Karpas-422 (cell line): ENCODE data around the gene CPN2. TPM values are rescaled to one million over a fixed set of nuclear protein-coding genes. Genes with fewer than 3 reads are reported as not detected.

Experiments
- DNase-seq: peaks from one replicate; pipeline ENCODE4 v3.0.0-alpha.2; 2015
- H2AFZ ChIP-seq: fragments of 200-600 bp; sonication (generic); 2 replicates; pipeline ENCODE4 v1.6.1; 2014; ENCODE audit warnings: antibody characterized with exemption, low read length, mixed read lengths
- H3K27ac ChIP-seq: fragments of 200-600 bp; sonication (generic); 2 replicates; pipeline ENCODE4 v1.5.1; 2014; ENCODE audit warnings: mild to moderate bottlenecking, low read length, moderate library complexity
- H3K27me3 ChIP-seq: fragments of 200-600 bp; sonication (generic); 2 replicates; pipeline ENCODE4 v1.6.1; 2014; ENCODE audit warnings: low read length, mixed read lengths
- H3K36me3 ChIP-seq: fragments of 200-600 bp; sonication (generic); 2 replicates; pipeline ENCODE4 v1.6.1; 2014; ENCODE audit warnings: low read length, mixed read lengths; ENCODE audit not compliant: insufficient read depth
- H3K4me1 ChIP-seq: fragments of 200-600 bp; sonication (generic); 2 replicates; pipeline ENCODE4 v1.6.1; 2014; ENCODE audit warnings: mild to moderate bottlenecking, low read length, mixed read lengths
- H3K4me2 ChIP-seq: fragments of 200-600 bp; sonication (generic); 2 replicates; pipeline ENCODE4 v1.6.1; 2014; ENCODE audit warnings: low read length, low read depth, mild to moderate bottlenecking; ENCODE audit not compliant: poor library complexity, severe bottlenecking
- H3K4me3 ChIP-seq: fragments of 200-600 bp; sonication (generic); 2 replicates; pipeline ENCODE4 v1.5.1; 2014; ENCODE audit warnings: mild to moderate bottlenecking, antibody characterized with exemption, low read length, mixed read lengths
- H3K79me2 ChIP-seq: fragments of 200-600 bp; sonication (generic); 2 replicates; pipeline ENCODE4 v1.6.1; 2014; ENCODE audit warnings: mild to moderate bottlenecking, low read length, mixed read lengths
- H3K9ac ChIP-seq: fragments of 200-600 bp; sonication (generic); 2 replicates; pipeline ENCODE4 v1.6.0; 2014; ENCODE audit warnings: low read length
- H3K9me2 ChIP-seq: fragments of 200-600 bp; sonication (generic), shearing (Covaris generic); replicated peaks from 2 replicates; pipeline ENCODE4 v1.6.0; 2014; ENCODE audit warnings: mild to moderate bottlenecking, low read length, moderate library complexity; ENCODE audit not compliant: insufficient read depth
- H3K9me3 ChIP-seq: fragments of 300-700, 200-600 bp; sonication (generic); 2 replicates; pipeline ENCODE4 v1.6.1; 2014; ENCODE audit warnings: low read length, mixed read lengths
- H4K20me1 ChIP-seq: fragments of 200-600 bp; sonication (generic); 2 replicates; pipeline ENCODE4 v1.6.1; 2014; ENCODE audit warnings: mild to moderate bottlenecking, antibody characterized with exemption, low read length, low read depth; ENCODE audit not compliant: insufficient read depth
- total RNA-seq: library from RNA; depleted of rRNA; stranded (reverse); fragments of >200 nt; shearing (Covaris generic); gene quantifications from 2 replicates; pipeline ENCODE4 v1.2.3, GENCODE V29; 2014; ENCODE audit warnings: low replicate concordance

Gene CPN2
- total RNA-seq, 1 experiment from 2014 or later, result not detected

DNA sequence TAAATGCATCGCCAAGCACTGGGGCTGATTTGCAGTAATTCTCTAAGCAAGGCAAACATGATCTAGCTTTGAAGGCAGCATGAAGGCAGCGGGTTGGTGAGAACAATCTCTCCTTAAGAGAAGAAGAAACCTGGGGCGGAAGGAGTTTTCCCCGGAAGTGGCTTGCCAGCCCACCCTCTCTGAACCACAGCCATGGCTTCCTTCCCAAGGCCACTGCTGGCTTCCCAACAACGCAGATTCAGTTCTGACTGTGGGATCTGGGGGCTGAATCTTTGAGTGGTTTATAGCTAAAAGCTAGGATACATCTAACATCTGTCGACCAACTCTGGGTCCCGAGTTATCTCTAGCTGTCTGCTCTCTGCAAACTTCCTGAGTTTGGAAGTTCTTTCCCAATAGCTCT lies 4.3 kb upstream of the CPN2 start:
- no peaks in the 10 kb centered on the region for H3K9me2 ChIP-seq
- no peaks in the 10 kb centered on the region for H3K79me2 ChIP-seq
- H3K36me3 ChIP-seq, result no peaks in the 10 kb centered on the region
- H3K9ac ChIP-seq, result no peak overlapping the region
- no peak for DNase-seq
- no peak overlapping the region for H2AFZ ChIP-seq
- no peak overlapping the region for H3K4me2 ChIP-seq
- no peak overlapping the region for H3K4me3 ChIP-seq
- H4K20me1 ChIP-seq, result no peaks in the 10 kb centered on the region
- H3K9me3 ChIP-seq, result no peaks in the 10 kb centered on the region
- H3K4me1 ChIP-seq, result no peaks in the 10 kb centered on the region
- H3K27me3 ChIP-seq, result no peaks in the 10 kb centered on the region
- no peak overlapping the region for H3K27ac ChIP-seq

GRCh38 chr3:194354315-194354714 lies 3.2 kb upstream of the CPN2 start:
- H3K27ac ChIP-seq, result no peak overlapping the region
- no peak overlapping the region for H2AFZ ChIP-seq
- H4K20me1 ChIP-seq, result no peaks in the 10 kb centered on the region
- H3K79me2 ChIP-seq, result no peaks in the 10 kb centered on the region
- no peaks in the 10 kb centered on the region for H3K9me3 ChIP-seq
- H3K4me3 ChIP-seq, result no peak overlapping the region
- H3K27me3 ChIP-seq, result no peaks in the 10 kb centered on the region
- H3K9ac ChIP-seq, result no peak overlapping the region
- H3K36me3 ChIP-seq, result no peaks in the 10 kb centered on the region
- no peak overlapping the region for H3K4me2 ChIP-seq
- no peak for DNase-seq
- H3K4me1 ChIP-seq, result no peaks in the 10 kb centered on the region
- H3K9me2 ChIP-seq, result no peaks in the 10 kb centered on the region

DNA sequence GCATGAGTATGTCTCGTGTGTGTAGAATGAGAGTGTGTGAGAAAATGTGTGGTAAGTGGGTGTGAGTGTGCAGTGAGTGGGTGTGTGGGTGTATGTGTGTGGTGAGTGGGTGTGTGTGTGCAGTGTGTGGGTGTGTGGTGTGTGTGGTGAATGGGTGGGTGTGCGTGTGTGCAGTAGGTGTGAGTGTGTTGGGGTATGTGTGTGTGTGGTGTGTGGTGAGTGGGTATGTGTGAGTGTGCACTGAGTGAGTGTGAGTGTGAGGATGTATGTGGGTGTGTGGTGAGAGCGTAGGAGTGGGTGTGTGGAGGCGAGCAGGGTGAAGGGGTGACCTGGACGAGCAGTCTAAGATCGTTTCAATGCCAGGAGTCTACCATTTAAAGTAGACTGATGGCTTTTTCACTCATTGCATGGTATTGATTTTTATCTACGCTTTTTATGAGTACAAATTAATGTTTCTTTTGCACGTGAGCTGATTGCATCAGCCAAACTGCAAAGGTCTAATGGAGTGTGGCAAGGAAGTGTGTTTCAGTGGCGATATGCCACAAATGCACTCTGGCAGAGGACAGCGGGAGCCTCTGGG lies 1.6 kb upstream of the CPN2 start:
- H3K9me2 ChIP-seq, result no peaks in the 10 kb centered on the region
- H3K4me3 ChIP-seq, result no peak overlapping the region
- no peak for DNase-seq
- H3K36me3 ChIP-seq, result no peaks in the 10 kb centered on the region
- no peaks in the 10 kb centered on the region for H3K4me1 ChIP-seq
- H4K20me1 ChIP-seq, result no peaks in the 10 kb centered on the region
- H3K9ac ChIP-seq, result no peak overlapping the region
- no peaks in the 10 kb centered on the region for H3K9me3 ChIP-seq
- no peak overlapping the region for H3K4me2 ChIP-seq
- no peaks in the 10 kb centered on the region for H3K79me2 ChIP-seq
- no peaks in the 10 kb centered on the region for H3K27me3 ChIP-seq
- H2AFZ ChIP-seq, result no peak overlapping the region
- H3K27ac ChIP-seq, result no peak overlapping the region

- H3K4me1 ChIP-seq, result no peaks in the 10 kb centered on the region
- DNase-seq, result no peak
- no peaks in the 10 kb centered on the region for H4K20me1 ChIP-seq
- H3K27ac ChIP-seq, result no peak overlapping the region
- no peak overlapping the region for H3K4me3 ChIP-seq
- no peaks in the 10 kb centered on the region for H3K27me3 ChIP-seq
- no peak overlapping the region for H2AFZ ChIP-seq
- H3K36me3 ChIP-seq, result no peaks in the 10 kb centered on the region
- no peaks in the 10 kb centered on the region for H3K9me3 ChIP-seq
- H3K9ac ChIP-seq, result no peak overlapping the region
- H3K4me2 ChIP-seq, result no peak overlapping the region
- no peaks in the 10 kb centered on the region for H3K79me2 ChIP-seq
- H3K9me2 ChIP-seq, result no peaks in the 10 kb centered on the region
Measured at GRCh38 chr3:194351952-194352536, 916 bp upstream of the CPN2 start.

DNA sequence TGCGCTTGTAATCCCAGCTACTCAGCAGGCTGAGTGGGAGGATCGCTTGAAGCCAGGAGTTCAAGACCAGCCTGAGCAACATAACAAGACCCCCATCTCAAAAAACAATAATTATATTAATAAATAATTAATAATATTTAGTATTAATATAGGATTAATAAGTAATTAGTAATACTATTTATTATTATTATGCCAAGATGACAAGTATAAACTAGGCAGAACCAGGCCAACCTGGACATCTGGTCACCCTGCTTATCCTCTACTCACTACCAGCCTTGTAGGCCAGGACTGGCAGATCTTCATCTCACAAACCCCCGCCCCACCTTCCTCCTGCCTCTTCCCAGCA lies 429 bp downstream of the CPN2 start:
- Histone ChIP-seq H3K4me2 (no peak overlapping the region), H3K36me3 (no peaks in the 10 kb centered on the region), H3K9me3 (no peaks in the 10 kb centered on the region), H3K27me3 (no peaks in the 10 kb centered on the region), H3K9ac (no peak overlapping the region), H3K4me3 (no peak overlapping the region), H3K79me2 (no peaks in the 10 kb centered on the region), H4K20me1 (no peaks in the 10 kb centered on the region), H2AFZ (no peak overlapping the region), H3K9me2 (no peaks in the 10 kb centered on the region), H3K4me1 (no peaks in the 10 kb centered on the region), H3K27ac (no peak overlapping the region)
- no peak for DNase-seq

- Histone ChIP-seq H3K9me2 (no peaks in the 10 kb centered on the region), H3K36me3 (no peaks in the 10 kb centered on the region), H3K79me2 (no peaks in the 10 kb centered on the region), H3K9ac (no peak overlapping the region), H3K27me3 (no peaks in the 10 kb centered on the region), H3K4me3 (no peak overlapping the region), H2AFZ (no peak overlapping the region), H3K4me1 (no peaks in the 10 kb centered on the region), H3K4me2 (no peak overlapping the region), H3K27ac (no peak overlapping the region), H4K20me1 (peaks cover 6% of the 10 kb centered on the region; the same call in 1 of the 2 replicates), H3K9me3 (no peaks in the 10 kb centered on the region)
- DNase-seq, result no peak
Measured at GRCh38 chr3:194348354-194348753, 2.8 kb downstream of the CPN2 start.

- H4K20me1 ChIP-seq, result peaks cover 6% of the 10 kb centered on the region; the same call in 1 of the 2 replicates
- H3K4me2 ChIP-seq, result no peak overlapping the region
- H3K4me1 ChIP-seq, result no peaks in the 10 kb centered on the region
- no peak for DNase-seq
- no peaks in the 10 kb centered on the region for H3K9me2 ChIP-seq
- H3K4me3 ChIP-seq, result no peak overlapping the region
- H3K27ac ChIP-seq, result no peak overlapping the region
- H3K27me3 ChIP-seq, result no peaks in the 10 kb centered on the region
- H3K9ac ChIP-seq, result no peak overlapping the region
- no peak overlapping the region for H2AFZ ChIP-seq
- H3K36me3 ChIP-seq, result no peaks in the 10 kb centered on the region
- no peaks in the 10 kb centered on the region for H3K79me2 ChIP-seq
- no peaks in the 10 kb centered on the region for H3K9me3 ChIP-seq
Measured at GRCh38 chr3:194346621-194347020, 4.5 kb downstream of the CPN2 start.

GRCh38 chr3:194346035-194346434 lies 5.1 kb downstream of the CPN2 start:
- Histone ChIP-seq H3K4me2 (no peak overlapping the region), H4K20me1 (peaks cover 6% of the 10 kb centered on the region; the same call in 1 of the 2 replicates), H3K9me2 (no peaks in the 10 kb centered on the region), H3K27me3 (no peaks in the 10 kb centered on the region), H3K36me3 (no peaks in the 10 kb centered on the region), H3K4me1 (no peaks in the 10 kb centered on the region), H3K9ac (no peak overlapping the region), H3K79me2 (no peaks in the 10 kb centered on the region), H3K27ac (no peak overlapping the region), H3K9me3 (no peaks in the 10 kb centered on the region), H2AFZ (no peak overlapping the region), H3K4me3 (no peak overlapping the region)
- DNase-seq, result no peak
